H1 (cell line): ENCODE measurements around the gene AHR. TPM values are rescaled to one million over a fixed set of nuclear protein-coding genes. Genes with fewer than 3 reads are reported as not detected.

Experiments used
- CTCF ChIA-PET: fragments of 300-600 bp; sonication (Branson Sonifier 250); formaldehyde crosslinking; loops from one replicate; lab custom pipeline; 2021; ENCODE audit not compliant: partially characterized antibody; lab: Charles Lee
- POLR2A ChIA-PET: fragments of 300-600 bp; sonication (Branson Sonifier 250); formaldehyde crosslinking; loops from one replicate; lab custom pipeline; 2021; ENCODE audit warnings: inconsistent platforms; ENCODE audit not compliant: partially characterized antibody; lab: Charles Lee
- DNase-seq, 2 experiments: peaks; one replicate each; pipeline versions ENCODE4 v3.0.0 to v3.0.0-alpha.2; 2010 to 2022; ENCODE audit warnings: low spot score in 2 of 2, low read depth in 1 of 2, mixed read lengths in 1 of 2
- FAIRE-seq: peaks from 2 replicates; lab custom pipeline; 2011; peaks lifted over from hg19 to GRCh38; lab: Jason Lieb, UNC
- H2AFZ ChIP-seq: 2 replicates; pipeline ENCODE4 v1.8.1; 2012; ENCODE audit warnings: low read length, inconsistent platforms
- H2AK5ac ChIP-seq: 2 replicates; pipeline ENCODE4 v1.6.1; 2013; ENCODE audit warnings: low read depth, low read length
- H2BK120ac ChIP-seq: replicated peaks from 2 replicates; pipeline ENCODE3; 2013; ENCODE audit warnings: low read depth, low read length, inconsistent platforms
- H2BK12ac ChIP-seq: 2 replicates; pipeline ENCODE4 v1.6.1; 2013; ENCODE audit warnings: low read depth, low read length
- H2BK15ac ChIP-seq: 2 replicates; pipeline ENCODE4 v1.6.1; 2013; ENCODE audit warnings: low read length
- H2BK20ac ChIP-seq: 2 replicates; pipeline ENCODE4 v1.6.1; 2013; ENCODE audit warnings: low read length
- H2BK5ac ChIP-seq: 2 replicates; pipeline ENCODE4 v1.6.1; 2013; ENCODE audit warnings: low read depth, low read length
- H3K14ac ChIP-seq: 2 replicates; pipeline ENCODE4 v1.6.1; 2013; ENCODE audit warnings: inconsistent platforms; ENCODE audit not compliant: insufficient read length
- H3K18ac ChIP-seq: 2 replicates; pipeline ENCODE4 v1.6.1; 2013; ENCODE audit warnings: low read length; ENCODE audit errors: extremely low read depth
- H3K23ac ChIP-seq: 2 replicates; pipeline ENCODE4 v1.6.1; 2013; ENCODE audit warnings: inconsistent platforms; ENCODE audit not compliant: insufficient read length
- H3K23me2 ChIP-seq: 2 replicates; pipeline ENCODE4 v1.6.1; 2013; ENCODE audit warnings: low read depth, low read length
- H3K27ac ChIP-seq: 2 replicates; pipeline ENCODE4 v1.6.1; 2011; ENCODE audit warnings: low read depth, low read length, inconsistent platforms
- H3K27me3 ChIP-seq, 4 experiments: replicated peaks in 1 of 4; 1 replicate in 1 of 4; 2 replicates in 3 of 4; pipeline versions ENCODE4 v1.6.1 to v1.8.1; 2011 to 2013; ENCODE audit warnings: low read length in 3 of 4, mild to moderate bottlenecking in 3 of 4, inconsistent platforms in 2 of 4, mixed read lengths in 2 of 4, moderate library complexity in 1 of 4; ENCODE audit not compliant: control insufficient read depth in 3 of 4, insufficient read depth in 3 of 4; ENCODE audit errors: extremely low read depth in 1 of 4
- H3K36me3 ChIP-seq, 4 experiments: 2 replicates each; pipeline versions ENCODE4 v1.6.1 to v1.8.1; 2011 to 2013; ENCODE audit warnings: mild to moderate bottlenecking in 4 of 4, low read length in 3 of 4, moderate library complexity in 2 of 4, control low read depth in 1 of 4, inconsistent platforms in 1 of 4; ENCODE audit not compliant: insufficient read depth in 4 of 4, control insufficient read depth in 2 of 4
- H3K4ac ChIP-seq: replicated peaks from 2 replicates; pipeline ENCODE3; 2013; ENCODE audit warnings: low read length, low read depth, mixed read lengths, inconsistent platforms; ENCODE audit not compliant: insufficient read length
- H3K4me1 ChIP-seq, 4 experiments: replicated peaks in 1 of 4; 1 replicate in 1 of 4; 2 replicates in 3 of 4; pipeline versions ENCODE4 v1.6.1 to v1.8.1; 2011 to 2013; ENCODE audit warnings: low read length in 3 of 4, inconsistent platforms in 2 of 4, mixed read lengths in 1 of 4; ENCODE audit not compliant: insufficient read depth in 4 of 4, control insufficient read depth in 3 of 4
- H3K4me2 ChIP-seq, 2 experiments: 2 replicates each; pipeline versions ENCODE4 v1.6.1 to v1.8.1; 2011 to 2013; ENCODE audit warnings: low read depth in 2 of 2, low read length in 2 of 2, control low read depth in 1 of 2, inconsistent platforms in 1 of 2, mild to moderate bottlenecking in 1 of 2; ENCODE audit not compliant: insufficient read depth in 1 of 2
- H3K4me3 ChIP-seq, 4 experiments: fragments of 200-600, 300-600 bp in 1 of 4; sonication (generic), shearing (Covaris generic), sonication (Bioruptor Twin) in 1 of 4; 2 replicates each; pipeline versions ENCODE4 v1.5.1 to v1.8.1; 2011 to 2016; ENCODE audit warnings: low read length in 4 of 4, low read depth in 3 of 4, control low read depth in 2 of 4, inconsistent platforms in 2 of 4, mild to moderate bottlenecking in 2 of 4, mixed read lengths in 1 of 4, moderate library complexity in 1 of 4; ENCODE audit not compliant: insufficient read depth in 2 of 4; ENCODE audit errors: extremely low read depth in 1 of 4
- H3K56ac ChIP-seq: replicated peaks from 2 replicates; pipeline ENCODE3; 2013; ENCODE audit warnings: low read depth, mild to moderate bottlenecking, mixed read lengths, low read length, inconsistent platforms; ENCODE audit not compliant: insufficient read length
- H3K79me1 ChIP-seq: 2 replicates; pipeline ENCODE4 v1.6.1; 2013; ENCODE audit warnings: low read depth, low read length, control low read depth
- H3K79me2 ChIP-seq, 2 experiments: 2 replicates each; pipeline versions ENCODE4 v1.6.1 to v1.8.1; 2012 to 2013; ENCODE audit warnings: low read length in 2 of 2, mild to moderate bottlenecking in 2 of 2, inconsistent platforms in 1 of 2; ENCODE audit not compliant: insufficient read depth in 2 of 2, control insufficient read depth in 1 of 2
- H3K9ac ChIP-seq, 4 experiments: replicated peaks in 1 of 4; 1 replicate in 1 of 4; 2 replicates in 3 of 4; pipeline versions ENCODE4 v1.6.1 to v1.8.1; 2011 to 2013; ENCODE audit warnings: low read depth in 3 of 4, low read length in 3 of 4, control low read depth in 2 of 4, mild to moderate bottlenecking in 2 of 4, moderate library complexity in 2 of 4, inconsistent platforms in 1 of 4; ENCODE audit errors: extremely low read depth in 1 of 4
- H3K9me3 ChIP-seq, 2 experiments: 2 replicates each; pipeline versions ENCODE4 v1.6.1 to v1.8.1; 2012 to 2013; ENCODE audit warnings: mild to moderate bottlenecking in 2 of 2, moderate library complexity in 2 of 2, control low read depth in 1 of 2, inconsistent platforms in 1 of 2, low read depth in 1 of 2, low read length in 1 of 2, mixed read lengths in 1 of 2; ENCODE audit not compliant: insufficient read depth in 2 of 2
- H4K20me1 ChIP-seq, 2 experiments: replicated peaks in 1 of 2; 2 replicates each; pipeline versions ENCODE3 to v1.8.1; 2011 to 2013; ENCODE audit warnings: inconsistent platforms in 2 of 2, low read length in 2 of 2, mild to moderate bottlenecking in 1 of 2; ENCODE audit not compliant: insufficient read depth in 2 of 2, control insufficient read depth in 1 of 2
- H4K5ac ChIP-seq: 2 replicates; pipeline ENCODE4 v1.6.1; 2013; ENCODE audit warnings: low read length, low read depth, mixed read lengths, inconsistent platforms; ENCODE audit not compliant: insufficient read length
- H4K8ac ChIP-seq: 2 replicates; pipeline ENCODE4 v1.8.0; 2013; ENCODE audit warnings: mild to moderate bottlenecking, moderate library complexity, low read length, inconsistent platforms; ENCODE audit not compliant: insufficient read depth; ENCODE audit errors: extremely low read depth
- H4K91ac ChIP-seq: replicated peaks from 2 replicates; pipeline ENCODE3; 2013; ENCODE audit warnings: low read length, mixed read lengths, inconsistent platforms; ENCODE audit not compliant: insufficient read length
- ATF2 ChIP-seq: IDR thresholded peaks from 2 replicates; pipeline ENCODE4 v1.6.1; 2012; ENCODE audit warnings: low read length, inconsistent platforms
- CTCF ChIP-seq, 3 experiments: IDR thresholded peaks; 1 replicate in 2 of 3; 2 replicates in 1 of 3; pipeline versions ENCODE4 v1.5.1 to v1.6.1; 2011; ENCODE audit warnings: low read length in 3 of 3, mild to moderate bottlenecking in 3 of 3, inconsistent platforms in 2 of 3, low read depth in 1 of 3, moderate library complexity in 1 of 3; ENCODE audit not compliant: insufficient read depth in 1 of 3; ENCODE audit errors: control extremely low read depth in 1 of 3
- EGR1 ChIP-seq: IDR thresholded peaks from 2 replicates; pipeline ENCODE4 v1.6.1; 2011; ENCODE audit warnings: low read depth, low read length, borderline replicate concordance
- EP300 ChIP-seq, 2 experiments: IDR thresholded peaks; 1 replicate in 1 of 2; 2 replicates in 1 of 2; pipeline ENCODE4 v1.6.1; 2011 to 2012; ENCODE audit warnings: low read depth in 2 of 2, low read length in 2 of 2, mild to moderate bottlenecking in 2 of 2, borderline replicate concordance in 1 of 2, inconsistent platforms in 1 of 2, moderate library complexity in 1 of 2
- GABPA ChIP-seq: IDR thresholded peaks from 2 replicates; pipeline ENCODE4 v1.6.1; 2011; ENCODE audit warnings: mild to moderate bottlenecking, low read length, moderate library complexity, borderline replicate concordance; ENCODE audit not compliant: insufficient read depth
- HDAC6 ChIP-seq: IDR thresholded peaks from one replicate; pipeline ENCODE4 v1.7.1; 2012; ENCODE audit warnings: low read depth, mild to moderate bottlenecking, inconsistent platforms, low read length, moderate library complexity
- POLR2AphosphoS5 ChIP-seq: IDR thresholded peaks from 2 replicates; pipeline ENCODE4 v1.6.1; 2011; ENCODE audit warnings: low read depth, low read length
- TBP ChIP-seq: IDR thresholded peaks from 2 replicates; pipeline ENCODE4 v1.6.1; 2011; ENCODE audit warnings: low read depth, low read length, improper control_type of control experiment
- TCF12 ChIP-seq: IDR thresholded peaks from 2 replicates; pipeline ENCODE4 v1.6.1; 2011; ENCODE audit warnings: low read depth, mild to moderate bottlenecking, low read length
- TEAD4 ChIP-seq: IDR thresholded peaks from 2 replicates; pipeline ENCODE4 v1.6.1; 2012; ENCODE audit warnings: low read depth, low read length, inconsistent platforms, mixed read lengths
- WGBS, 2 experiments: shearing (Covaris generic) in 1 of 2; methylation state at CpG; one replicate each; pipeline versions ENCODE4 v1.1.6 to v1.1.7; 2013 to 2015; ENCODE audit warnings: low lambda C conversion rate in 2 of 2, mixed read lengths in 2 of 2, inconsistent platforms in 1 of 2, low coverage in 1 of 2, missing lambda C conversion rate in 1 of 2; ENCODE audit not compliant: insufficient replicate concordance in 2 of 2, insufficient coverage in 1 of 2, insufficient read length in 1 of 2; ENCODE audit errors: extremely low coverage in 1 of 2, missing lambda C conversion rate in 1 of 2; 5-methylcytosine and 5-hydroxymethylcytosine counted together
- polyA plus RNA-seq, 7 experiments: library from polyadenylated mRNA; depleted of rRNA in 3 of 7; stranded (reverse) in 5 of 7; unstranded in 2 of 7; fragments of >200 nt in 5 of 7; fragments of 200-250 nt in 2 of 7; gene quantifications; 1 replicate in 5 of 7; 2 replicates in 1 of 7; 4 replicates in 1 of 7; pipeline versions ENCODE4 v1.2.1 to v1.2.3, GENCODE V29; 2011 to 2013; ENCODE audit warnings: missing spikeins in 2 of 7, mixed read lengths in 2 of 7
- total RNA-seq: library from RNA; stranded (reverse); fragmentation: NEBNext Ultra II Directional; extraction: Animal tissue kit (Norgen Biotek cat#: 25700); gene quantifications from 2 replicates; pipeline ENCODE4 v1.2.1, GENCODE V29; 2021

AHR gene
- total and polyA plus RNA-seq, 2 of the 8 experiments (the other 6 are each of a cell fraction or from before 2014, with no cell fraction given) = 1.4 to 9.7 TPM

GRCh38 chr7:17384400-17384799 is 85.9 kb downstream of the AHR start:
- Histone ChIP-seq H3K4ac (no peak overlapping the region), H4K91ac (no peak overlapping the region), H4K8ac (no peak overlapping the region), H2BK12ac (no peak overlapping the region), H3K79me1 (no peaks in the 10 kb centered on the region), H4K20me1 (no peaks in the 10 kb centered on the region), H2AK5ac (no peak overlapping the region), H3K18ac (no peak overlapping the region), H3K23me2 (no peaks in the 10 kb centered on the region; the same call in 1 of the 2 replicates), H2BK120ac (no peak overlapping the region), H3K36me3 (no peaks in the 10 kb centered on the region), H3K23ac (no peak overlapping the region), H3K27me3 (no peaks in the 10 kb centered on the region), H2BK5ac (no peak overlapping the region), H3K4me1 (no peaks in the 10 kb centered on the region), H3K4me3 (no peak overlapping the region), H2AFZ (peak overlapping the region; percentile 73; the same call in 1 of the 2 replicates), H3K79me2 (no peaks in the 10 kb centered on the region), H3K9ac (no peak overlapping the region), H3K14ac (no peak overlapping the region), H3K56ac (no peak overlapping the region), H2BK20ac (no peak overlapping the region), H3K27ac (no peak overlapping the region), H4K5ac (no peak overlapping the region), H3K9me3 (no peaks in the 10 kb centered on the region), H3K4me2 (0 out of 4 replicates have a peak overlapping the region, but pooled peaks of 1 of the 2 experiments have one; percentile 6), H2BK15ac (no peak overlapping the region)
- no peak for TF ChIP-seq EP300 (IDR thresholded peaks at IDR 0.05; ENCODE audit: borderline replicate concordance in 1 of 2, low read depth in 2 of 2, low read length in 2 of 2)
- no peak for TF ChIP-seq CTCF (IDR thresholded peaks at IDR 0.05; ENCODE audit: control extremely low read depth in 1 of 3, insufficient read depth in 1 of 3, low read depth in 1 of 3, low read length in 3 of 3)
- no peak for TF ChIP-seq ATF2
- TF ChIP-seq TCF12 = no peak
- TF ChIP-seq GABPA = no peak
- TF ChIP-seq TBP = no peak
- TF ChIP-seq POLR2AphosphoS5 = no peak
- no peak for TF ChIP-seq EGR1
- TF ChIP-seq HDAC6 = no peak
- TF ChIP-seq TEAD4 = no peak
- no peak for FAIRE-seq
- ChIA-PET POLR2A (no interaction called here), CTCF (no interaction called here)
- 69% methylated on average over 1 of the region's 1 CpG; no CpG with 5 or more reads in 1 of the 2 experiments for WGBS, 2 experiments
- DNase-seq = no peak
